ENCODE measurements around the gene CPVL. TPM values are rescaled to one million over a fixed set of nuclear protein-coding genes. Genes with fewer than 3 reads are reported as not detected.

CPVL gene
- polyA plus RNA-seq, 2 of the 4 experiments (the other 2 are of a cell fraction), result 0.05 TPM; not detected in 1

DNA sequence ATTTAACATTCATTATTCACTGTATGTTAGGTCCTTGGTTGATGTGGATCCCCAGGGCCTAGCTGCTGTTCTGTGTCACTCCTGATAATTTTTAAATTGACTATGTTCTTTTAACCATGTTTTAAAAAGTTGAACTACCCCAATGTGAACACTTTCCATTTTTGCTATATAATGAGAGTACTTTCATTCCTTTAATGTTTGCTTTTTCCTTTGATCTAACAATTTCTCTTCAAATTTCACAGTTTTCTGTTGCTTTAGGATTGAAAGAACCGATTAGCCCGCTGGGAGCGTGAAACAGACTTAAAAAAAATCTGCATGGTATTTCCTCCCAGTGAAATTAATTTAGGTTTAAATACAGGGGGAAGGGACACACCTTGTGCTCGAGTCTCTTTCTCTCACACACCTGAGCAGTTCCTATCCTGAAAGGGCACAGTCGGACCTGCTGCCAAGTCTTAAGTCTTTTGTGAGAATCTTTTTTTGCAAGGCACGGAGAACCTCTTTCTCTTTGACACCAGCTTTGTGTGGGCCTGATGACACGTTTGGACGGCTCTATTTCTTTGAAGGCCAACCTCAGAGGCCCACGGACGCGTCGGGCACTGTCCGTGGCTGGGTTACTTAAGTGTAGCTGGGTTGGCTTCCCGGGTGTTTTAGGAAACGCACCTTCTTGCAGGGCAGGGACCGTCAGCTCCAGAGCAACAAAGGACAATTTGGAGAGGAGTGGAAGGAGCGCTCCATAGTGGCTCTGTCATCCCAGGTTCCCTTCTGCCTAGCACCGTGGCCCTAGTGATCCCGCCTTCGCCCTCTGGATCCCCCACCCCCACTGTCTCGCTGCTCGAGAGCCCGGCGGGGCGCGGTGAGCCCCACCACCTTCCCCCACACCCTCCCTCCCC lies 47.2 kb upstream of the CPVL start:
- Histone ChIP-seq H3K27ac (no peak overlapping the region), H3K4me3 (peak overlapping the region; percentile 55; the same call in 2 of the 3 replicates), H3K9me3 (no peaks in the 10 kb centered on the region), H3K4me1 (no peaks in the 10 kb centered on the region; the same call in 2 of the 3 replicates), H3K4me2 (peak overlapping the region; percentile 96)
- TF ChIP-seq TP53 (CRISPR knock-in tag; IDR thresholded peaks at IDR 0.05), result no peak
- no peak for TF ChIP-seq HOXA7 (CRISPR knock-in tag; IDR thresholded peaks at IDR 0.05)
- TF ChIP-seq ZNF302 (CRISPR knock-in tag; IDR thresholded peaks at IDR 0.05), result no peak
- TF ChIP-seq CHD4 (IDR thresholded peaks at IDR 0.05; ENCODE audit: borderline replicate concordance), result no peak
- TF ChIP-seq RFX5 (IDR thresholded peaks at IDR 0.05), result no peak
- TF ChIP-seq HDAC2 (IDR thresholded peaks at IDR 0.05), result no peak
- TF ChIP-seq ESRRA (IDR thresholded peaks at IDR 0.05; ENCODE audit: borderline replicate concordance, low read length), result no peak
- TF ChIP-seq MAZ (IDR thresholded peaks at IDR 0.05; ENCODE audit: borderline replicate concordance, low read depth, low read length), result no peak
- TF ChIP-seq JUNB (IDR thresholded peaks at IDR 0.05), result no peak
- TF ChIP-seq, protein P1, sequence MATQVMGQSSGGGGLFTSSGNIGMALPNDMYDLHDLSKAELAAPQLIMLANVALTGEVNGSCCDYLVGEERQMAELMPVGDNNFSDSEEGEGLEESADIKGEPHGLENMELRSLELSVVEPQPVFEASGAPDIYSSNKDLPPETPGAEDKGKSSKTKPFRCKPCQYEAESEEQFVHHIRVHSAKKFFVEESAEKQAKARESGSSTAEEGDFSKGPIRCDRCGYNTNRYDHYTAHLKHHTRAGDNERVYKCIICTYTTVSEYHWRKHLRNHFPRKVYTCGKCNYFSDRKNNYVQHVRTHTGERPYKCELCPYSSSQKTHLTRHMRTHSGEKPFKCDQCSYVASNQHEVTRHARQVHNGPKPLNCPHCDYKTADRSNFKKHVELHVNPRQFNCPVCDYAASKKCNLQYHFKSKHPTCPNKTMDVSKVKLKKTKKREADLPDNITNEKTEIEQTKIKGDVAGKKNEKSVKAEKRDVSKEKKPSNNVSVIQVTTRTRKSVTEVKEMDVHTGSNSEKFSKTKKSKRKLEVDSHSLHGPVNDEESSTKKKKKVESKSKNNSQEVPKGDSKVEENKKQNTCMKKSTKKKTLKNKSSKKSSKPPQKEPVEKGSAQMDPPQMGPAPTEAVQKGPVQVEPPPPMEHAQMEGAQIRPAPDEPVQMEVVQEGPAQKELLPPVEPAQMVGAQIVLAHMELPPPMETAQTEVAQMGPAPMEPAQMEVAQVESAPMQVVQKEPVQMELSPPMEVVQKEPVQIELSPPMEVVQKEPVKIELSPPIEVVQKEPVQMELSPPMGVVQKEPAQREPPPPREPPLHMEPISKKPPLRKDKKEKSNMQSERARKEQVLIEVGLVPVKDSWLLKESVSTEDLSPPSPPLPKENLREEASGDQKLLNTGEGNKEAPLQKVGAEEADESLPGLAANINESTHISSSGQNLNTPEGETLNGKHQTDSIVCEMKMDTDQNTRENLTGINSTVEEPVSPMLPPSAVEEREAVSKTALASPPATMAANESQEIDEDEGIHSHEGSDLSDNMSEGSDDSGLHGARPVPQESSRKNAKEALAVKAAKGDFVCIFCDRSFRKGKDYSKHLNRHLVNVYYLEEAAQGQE (IDR thresholded peaks at IDR 0.05), result no peak
- no peak for TF ChIP-seq EP300 (IDR thresholded peaks at IDR 0.05)
- TF ChIP-seq, protein P2, sequence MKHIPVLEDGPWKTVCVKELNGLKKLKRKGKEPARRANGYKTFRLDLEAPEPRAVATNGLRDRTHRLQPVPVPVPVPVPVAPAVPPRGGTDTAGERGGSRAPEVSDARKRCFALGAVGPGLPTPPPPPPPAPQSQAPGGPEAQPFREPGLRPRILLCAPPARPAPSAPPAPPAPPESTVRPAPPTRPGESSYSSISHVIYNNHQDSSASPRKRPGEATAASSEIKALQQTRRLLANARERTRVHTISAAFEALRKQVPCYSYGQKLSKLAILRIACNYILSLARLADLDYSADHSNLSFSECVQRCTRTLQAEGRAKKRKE (CRISPR knock-in tag; IDR thresholded peaks at IDR 0.05; ENCODE audit: low read depth), result no peak
- TF ChIP-seq EHF (CRISPR knock-in tag; IDR thresholded peaks at IDR 0.05), result no peak
- TF ChIP-seq NFE2L2 (conservative IDR thresholded peaks at IDR 0.05; ENCODE audit: low read length), result no peak
- TF ChIP-seq RNF2 (IDR thresholded peaks at IDR 0.05; ENCODE audit: borderline replicate concordance, low read depth), result no peak
- DNase-seq (ENCODE audit: low read depth in 1 of 2, low spot score in 1 of 2) (no peak), ATAC-seq (peak in 1 of 2 experiments; percentile 8; a peak in 1 of 6 replicates), FAIRE-seq (no peak)
- CTCF ChIA-PET, result interaction anchor here (1.5 kb wide), 1 partner anchor 11 kb away, joined by 3 read pairs; no protein-coding TSS in a partner anchor
- POLR2A ChIA-PET, result no interaction called here
- 63% methylated on average over 20 of the region's 26 CpGs for WGBS (ENCODE audit: missing lambda C conversion rate)

DNA sequence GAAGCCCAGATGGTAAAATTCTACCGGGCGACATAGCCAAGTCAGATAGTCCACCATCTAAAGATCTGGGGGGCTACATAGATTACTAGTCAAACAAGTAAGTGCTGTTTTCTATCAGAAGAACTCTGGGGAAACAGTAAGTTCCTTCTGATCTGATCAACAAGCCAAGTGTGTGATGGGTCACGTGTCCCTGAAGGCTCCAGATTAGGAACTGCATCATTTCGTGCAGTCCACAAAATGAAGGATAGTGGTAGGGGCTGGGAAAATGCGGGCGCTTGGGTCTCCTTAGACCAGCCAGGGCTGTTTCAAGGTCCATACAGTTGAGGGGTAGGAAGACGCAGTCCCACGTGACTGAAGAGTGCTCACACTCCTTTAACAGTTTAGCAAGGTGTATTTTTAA lies 46.5 kb upstream of the CPVL start:
- no peak for DNase-seq (ENCODE audit: low read depth in 1 of 2, low spot score in 1 of 2)
- no peak overlapping the region for H3K27ac ChIP-seq
- ATAC-seq, result no peak
- no peak overlapping the region for H3K4me3 ChIP-seq
- no peak overlapping the region for H3K4me2 ChIP-seq
- no peak for FAIRE-seq
- H3K9me3 ChIP-seq, result no peaks in the 10 kb centered on the region
- ChIA-PET CTCF (interaction anchor here (1.5 kb wide), 1 partner anchor 12 kb away, joined by 3 read pairs; no protein-coding TSS in a partner anchor), POLR2A (no interaction called here)
- WGBS (ENCODE audit: missing lambda C conversion rate), result 78% methylated on average over 8 of the region's 8 CpGs
- no peaks in the 10 kb centered on the region; the same call in 2 of the 3 replicates for H3K4me1 ChIP-seq
- TF ChIP-seq EHMT2 (IDR thresholded peaks at IDR 0.05; ENCODE audit: low read depth) (no peak), NFE2L2 (conservative IDR thresholded peaks at IDR 0.05; ENCODE audit: low read length) (no peak), CHD2 (IDR thresholded peaks at IDR 0.05; ENCODE audit: low read length, partially characterized antibody) (no peak), PHF8 (IDR thresholded peaks at IDR 0.05; ENCODE audit: borderline replicate concordance, low read depth) (no peak), HEYL (CRISPR knock-in tag; IDR thresholded peaks at IDR 0.05) (no peak), JUNB (IDR thresholded peaks at IDR 0.05) (no peak), FOSL2 (IDR thresholded peaks at IDR 0.05) (no peak), FOSL2 (CRISPR knock-in tag; IDR thresholded peaks at IDR 0.05) (no peak), HOXA7 (CRISPR knock-in tag; IDR thresholded peaks at IDR 0.05) (no peak), BHLHE40 (IDR thresholded peaks at IDR 0.05; ENCODE audit: low read depth, low read length) (no peak)
- TF ChIP-seq, protein P3, sequence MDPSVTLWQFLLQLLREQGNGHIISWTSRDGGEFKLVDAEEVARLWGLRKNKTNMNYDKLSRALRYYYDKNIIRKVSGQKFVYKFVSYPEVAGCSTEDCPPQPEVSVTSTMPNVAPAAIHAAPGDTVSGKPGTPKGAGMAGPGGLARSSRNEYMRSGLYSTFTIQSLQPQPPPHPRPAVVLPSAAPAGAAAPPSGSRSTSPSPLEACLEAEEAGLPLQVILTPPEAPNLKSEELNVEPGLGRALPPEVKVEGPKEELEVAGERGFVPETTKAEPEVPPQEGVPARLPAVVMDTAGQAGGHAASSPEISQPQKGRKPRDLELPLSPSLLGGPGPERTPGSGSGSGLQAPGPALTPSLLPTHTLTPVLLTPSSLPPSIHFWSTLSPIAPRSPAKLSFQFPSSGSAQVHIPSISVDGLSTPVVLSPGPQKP (IDR thresholded peaks at IDR 0.05; ENCODE audit: low read depth, low read length), result no peak
- TF ChIP-seq, protein P4, sequence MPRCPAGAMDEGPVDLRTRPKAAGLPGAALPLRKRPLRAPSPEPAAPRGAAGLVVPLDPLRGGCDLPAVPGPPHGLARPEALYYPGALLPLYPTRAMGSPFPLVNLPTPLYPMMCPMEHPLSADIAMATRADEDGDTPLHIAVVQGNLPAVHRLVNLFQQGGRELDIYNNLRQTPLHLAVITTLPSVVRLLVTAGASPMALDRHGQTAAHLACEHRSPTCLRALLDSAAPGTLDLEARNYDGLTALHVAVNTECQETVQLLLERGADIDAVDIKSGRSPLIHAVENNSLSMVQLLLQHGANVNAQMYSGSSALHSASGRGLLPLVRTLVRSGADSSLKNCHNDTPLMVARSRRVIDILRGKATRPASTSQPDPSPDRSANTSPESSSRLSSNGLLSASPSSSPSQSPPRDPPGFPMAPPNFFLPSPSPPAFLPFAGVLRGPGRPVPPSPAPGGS (IDR thresholded peaks at IDR 0.05), result no peak
- TF ChIP-seq, protein P5, sequence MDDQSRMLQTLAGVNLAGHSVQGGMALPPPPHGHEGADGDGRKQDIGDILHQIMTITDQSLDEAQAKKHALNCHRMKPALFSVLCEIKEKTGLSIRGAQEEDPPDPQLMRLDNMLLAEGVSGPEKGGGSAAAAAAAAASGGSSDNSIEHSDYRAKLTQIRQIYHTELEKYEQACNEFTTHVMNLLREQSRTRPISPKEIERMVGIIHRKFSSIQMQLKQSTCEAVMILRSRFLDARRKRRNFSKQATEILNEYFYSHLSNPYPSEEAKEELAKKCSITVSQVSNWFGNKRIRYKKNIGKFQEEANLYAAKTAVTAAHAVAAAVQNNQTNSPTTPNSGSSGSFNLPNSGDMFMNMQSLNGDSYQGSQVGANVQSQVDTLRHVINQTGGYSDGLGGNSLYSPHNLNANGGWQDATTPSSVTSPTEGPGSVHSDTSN (IDR thresholded peaks at IDR 0.05), result no peak
- TF ChIP-seq, protein P6, sequence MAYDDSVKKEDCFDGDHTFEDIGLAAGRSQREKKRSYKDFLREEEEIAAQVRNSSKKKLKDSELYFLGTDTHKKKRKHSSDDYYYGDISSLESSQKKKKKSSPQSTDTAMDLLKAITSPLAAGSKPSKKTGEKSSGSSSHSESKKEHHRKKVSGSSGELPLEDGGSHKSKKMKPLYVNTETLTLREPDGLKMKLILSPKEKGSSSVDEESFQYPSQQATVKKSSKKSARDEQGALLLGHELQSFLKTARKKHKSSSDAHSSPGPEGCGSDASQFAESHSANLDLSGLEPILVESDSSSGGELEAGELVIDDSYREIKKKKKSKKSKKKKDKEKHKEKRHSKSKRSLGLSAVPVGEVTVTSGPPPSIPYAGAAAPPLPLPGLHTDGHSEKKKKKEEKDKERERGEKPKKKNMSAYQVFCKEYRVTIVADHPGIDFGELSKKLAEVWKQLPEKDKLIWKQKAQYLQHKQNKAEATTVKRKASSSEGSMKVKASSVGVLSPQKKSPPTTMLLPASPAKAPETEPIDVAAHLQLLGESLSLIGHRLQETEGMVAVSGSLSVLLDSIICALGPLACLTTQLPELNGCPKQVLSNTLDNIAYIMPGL (CRISPR knock-in tag; IDR thresholded peaks at IDR 0.05; ENCODE audit: borderline replicate concordance), result no peak

Measured in A549 (cell line).